NCI-H69 (cell line): Measurements from ENCODE around the gene SETD1B.
A peak's percentile ranks its signal among the peaks of the same experiment; 100 is the strongest.
"Not testable (repeated sequence)": the region's sequence is repeated elsewhere in the genome, so short reads cannot be mapped to it uniquely, and the experiment has no call there.

Experiments
- DNase-seq: peaks from one replicate; lab custom pipeline; 2025; lab: John Stamatoyannopoulos, UW

SETD1B gene

DNA sequence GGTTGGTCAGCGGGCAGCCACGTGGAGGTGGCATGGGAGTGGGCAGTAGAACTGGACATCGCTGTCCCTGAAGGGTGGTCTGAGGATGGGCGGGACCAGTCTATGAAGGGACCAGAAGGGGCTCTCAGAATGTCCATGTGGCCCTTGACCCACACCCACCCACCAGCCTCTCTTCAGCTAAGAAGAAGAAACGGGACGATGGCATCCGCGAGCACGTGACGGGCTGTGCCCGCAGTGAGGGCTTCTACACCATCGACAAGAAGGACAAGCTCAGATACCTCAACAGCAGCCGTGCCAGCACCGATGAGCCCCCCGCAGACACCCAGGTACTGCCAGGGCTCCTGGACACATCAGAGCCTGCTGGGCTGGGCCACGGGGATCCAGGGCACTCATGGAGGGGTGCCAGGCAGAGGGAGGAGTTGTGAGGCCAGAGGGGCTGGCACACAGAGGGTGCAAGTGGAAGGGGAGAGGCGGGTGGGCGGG lies 21.3 kb downstream of the SETD1B start:
- DNase-seq, result peak; percentile 16

DNA sequence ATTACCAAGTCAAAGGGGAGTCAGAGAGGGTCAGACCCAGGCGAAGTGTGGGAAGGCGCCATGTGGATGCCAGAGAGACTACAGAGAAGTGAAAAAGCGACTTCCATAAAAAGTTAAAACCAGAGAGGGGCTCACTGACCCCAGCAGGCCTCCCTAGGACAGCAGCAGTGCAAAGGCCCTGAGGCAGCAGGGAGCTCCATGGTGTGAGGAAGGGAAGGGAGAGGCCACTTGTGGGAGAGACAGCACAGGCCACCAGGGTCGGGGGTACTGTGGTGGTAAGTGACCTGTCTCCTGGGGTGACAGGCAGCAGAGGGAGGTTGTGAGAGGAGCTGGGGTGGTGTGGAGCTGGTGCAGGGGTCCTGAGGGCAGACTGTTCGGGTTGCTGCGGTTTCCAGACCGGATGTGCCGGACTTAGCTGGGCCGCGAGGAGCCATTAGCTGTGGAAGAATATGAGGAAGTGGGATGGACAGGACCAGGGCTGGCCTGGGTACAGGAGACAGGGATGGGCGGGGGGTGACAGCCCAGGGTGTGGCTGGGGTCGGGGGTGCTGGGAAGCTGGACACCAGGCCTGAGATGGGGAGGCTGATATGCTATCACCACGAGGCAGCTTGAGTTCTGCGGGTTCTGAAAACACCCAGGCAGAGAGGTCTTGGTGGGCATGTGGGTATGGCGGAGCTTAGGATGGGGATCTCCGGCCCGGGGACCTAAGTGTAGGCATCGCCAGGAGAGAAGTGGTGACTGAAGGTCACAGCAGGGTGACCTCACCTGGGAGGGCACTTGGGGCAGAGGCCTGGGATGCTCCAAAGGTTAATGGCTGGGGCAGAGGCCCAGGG lies 22.7 kb downstream of the SETD1B start:
- no peak for DNase-seq

DNA sequence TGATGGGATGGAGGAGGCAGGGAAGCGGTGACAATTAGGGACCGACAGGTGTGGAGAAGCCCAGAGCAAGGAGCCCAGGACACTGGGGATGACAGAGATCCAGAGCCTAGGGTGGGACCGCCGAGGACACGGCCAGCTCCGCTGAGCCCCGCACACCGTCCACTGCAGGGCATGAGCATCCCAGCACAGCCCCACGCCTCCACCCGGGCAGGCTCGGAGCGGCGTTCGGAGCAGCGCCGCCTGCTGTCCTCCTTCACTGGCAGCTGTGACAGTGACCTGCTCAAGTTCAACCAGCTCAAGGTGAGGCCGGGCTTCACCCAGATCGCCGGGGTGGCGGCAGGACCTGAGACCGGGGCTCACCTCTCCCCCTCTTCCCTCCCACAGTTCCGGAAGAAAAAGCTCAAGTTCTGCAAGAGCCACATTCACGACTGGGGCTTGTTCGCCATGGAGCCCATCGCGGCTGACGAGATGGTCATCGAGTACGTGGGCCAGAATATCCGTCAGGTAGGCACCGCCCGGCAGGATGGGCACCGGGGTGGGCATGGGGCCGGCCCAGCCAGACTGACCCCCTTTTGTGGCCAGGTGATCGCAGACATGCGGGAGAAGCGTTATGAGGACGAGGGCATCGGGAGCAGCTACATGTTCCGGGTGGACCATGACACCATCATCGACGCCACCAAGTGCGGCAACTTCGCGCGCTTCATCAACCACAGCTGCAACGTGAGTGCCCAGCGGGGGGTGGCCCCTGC lies 23.7 kb downstream of the SETD1B start:
- no peak for DNase-seq

DNA sequence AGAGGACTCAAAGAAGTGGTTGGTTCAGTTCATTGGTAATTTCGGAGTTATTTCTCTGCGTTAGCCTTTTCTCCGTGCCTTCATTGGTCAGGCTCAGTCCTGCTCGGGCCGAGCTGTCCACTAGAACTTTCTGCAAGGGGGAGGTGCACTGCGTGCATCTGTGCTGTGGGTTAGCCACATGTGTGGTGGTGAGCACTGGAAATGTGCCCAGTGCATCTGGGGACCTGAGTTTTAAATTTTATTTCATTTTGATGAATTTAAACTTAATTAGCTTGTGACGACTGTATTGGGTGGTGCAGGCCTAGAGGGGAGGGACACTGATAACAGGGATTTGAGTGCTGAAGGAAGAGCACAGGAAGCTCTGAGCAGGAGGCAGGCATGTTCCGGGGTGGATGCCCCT lies 24.5 kb downstream of the SETD1B start:
- no peak for DNase-seq

DNA sequence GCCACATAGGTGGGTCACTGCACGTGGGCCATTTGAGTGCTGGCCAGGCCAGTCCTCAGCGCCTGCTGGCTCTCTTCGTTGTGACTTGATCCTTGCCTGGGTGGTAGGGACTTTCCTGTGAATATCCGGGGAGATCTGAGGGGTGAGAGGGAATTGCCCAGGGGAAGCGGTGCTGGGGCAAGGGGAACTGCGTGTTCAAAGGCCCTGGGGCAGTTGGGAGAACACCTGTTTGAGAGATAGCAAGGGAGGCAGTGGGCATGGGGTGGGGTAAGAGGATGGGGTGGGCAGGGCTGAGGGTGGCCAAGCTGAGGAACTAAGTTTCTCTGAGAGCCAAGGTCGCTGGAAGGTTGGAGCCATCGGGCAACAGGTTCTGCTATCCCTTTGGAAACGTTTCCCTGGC lies 25.0 kb downstream of the SETD1B start:
- no peak for DNase-seq

DNA sequence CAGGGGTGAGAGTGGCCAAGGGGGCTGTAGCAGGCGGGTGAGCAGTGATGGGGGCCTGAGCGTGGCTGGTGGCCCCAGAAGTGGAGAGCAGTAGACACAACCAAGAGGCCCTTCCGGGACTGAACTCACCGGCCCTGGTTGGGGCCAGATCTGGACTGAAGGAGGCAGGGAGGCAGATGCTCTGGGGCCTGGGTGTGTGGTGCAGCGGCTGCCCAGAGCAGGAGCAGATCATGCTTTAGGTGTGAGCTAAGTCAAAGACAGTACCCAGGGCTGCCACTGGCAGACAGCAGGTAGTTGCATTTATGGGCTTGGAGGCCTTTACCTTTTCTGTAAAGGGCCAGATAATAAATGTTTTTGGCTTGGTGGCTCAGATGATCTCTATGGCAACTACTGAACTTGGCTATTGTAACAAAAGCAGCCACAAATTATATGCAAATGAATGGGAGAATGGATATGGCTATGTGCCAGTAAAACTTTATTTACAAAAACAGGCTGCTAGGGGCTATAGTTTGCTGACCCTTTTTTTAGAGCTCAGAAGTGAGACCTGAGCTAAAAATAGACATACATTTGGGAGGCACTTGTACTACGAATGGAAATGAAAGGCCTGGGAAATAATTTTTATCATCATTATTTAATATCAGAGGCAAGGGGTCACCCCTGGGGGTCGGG lies 25.6 kb downstream of the SETD1B start:
- DNase-seq, result peak; percentile 70

DNA sequence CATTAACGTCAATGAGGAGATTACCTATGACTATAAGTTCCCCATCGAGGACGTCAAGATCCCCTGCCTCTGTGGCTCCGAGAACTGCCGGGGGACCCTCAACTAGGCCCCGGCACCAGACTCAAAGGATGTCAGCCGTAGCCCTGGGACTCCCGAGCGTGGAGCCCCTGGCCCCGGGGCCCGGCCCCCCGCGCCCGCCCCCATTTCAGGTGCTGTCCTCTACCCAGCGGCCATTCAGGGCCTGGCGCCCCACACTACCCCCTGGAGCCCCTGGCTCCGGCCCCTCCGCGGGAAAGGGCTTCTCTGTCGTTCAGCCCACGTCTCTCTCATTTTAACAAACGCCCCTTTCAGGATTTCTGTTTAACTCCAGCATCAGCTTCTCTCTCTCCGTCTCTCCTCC lies 26.3 kb downstream of the SETD1B start:
- DNase-seq, result no peak

DNA sequence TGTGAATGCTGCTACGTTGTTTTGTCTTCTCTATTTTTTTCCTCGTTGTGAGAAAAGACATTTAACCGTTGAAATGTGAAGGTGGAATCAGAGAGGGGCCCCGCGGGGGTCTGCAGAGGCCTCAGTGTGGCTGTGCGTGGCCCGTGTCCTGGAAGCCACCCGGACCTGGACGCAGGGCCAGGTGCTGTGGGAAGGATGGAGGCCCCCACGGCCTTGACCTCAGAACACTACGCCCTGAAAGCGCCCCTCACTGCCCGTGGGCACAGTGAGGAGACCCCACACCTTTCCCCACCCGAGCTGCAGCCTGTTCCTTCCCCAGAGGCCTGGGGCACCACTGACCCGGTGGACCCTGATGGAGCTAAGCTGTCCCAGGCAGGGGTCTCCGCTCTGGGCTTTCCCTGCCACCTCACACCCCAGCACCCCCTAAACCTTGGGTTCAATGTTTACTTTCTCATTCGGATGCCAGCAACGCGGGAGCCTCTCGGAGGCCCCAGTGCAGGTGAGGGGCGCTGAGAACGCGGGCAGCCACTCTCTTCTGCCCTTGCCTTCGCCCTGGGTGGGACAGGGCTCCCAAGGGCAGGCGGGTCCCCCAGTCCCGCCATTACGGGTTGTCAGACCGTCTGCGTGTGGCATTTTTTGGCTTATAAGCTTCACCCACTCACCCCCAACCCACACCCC lies 26.9 kb downstream of the SETD1B start:
- DNase-seq, result no peak

DNA sequence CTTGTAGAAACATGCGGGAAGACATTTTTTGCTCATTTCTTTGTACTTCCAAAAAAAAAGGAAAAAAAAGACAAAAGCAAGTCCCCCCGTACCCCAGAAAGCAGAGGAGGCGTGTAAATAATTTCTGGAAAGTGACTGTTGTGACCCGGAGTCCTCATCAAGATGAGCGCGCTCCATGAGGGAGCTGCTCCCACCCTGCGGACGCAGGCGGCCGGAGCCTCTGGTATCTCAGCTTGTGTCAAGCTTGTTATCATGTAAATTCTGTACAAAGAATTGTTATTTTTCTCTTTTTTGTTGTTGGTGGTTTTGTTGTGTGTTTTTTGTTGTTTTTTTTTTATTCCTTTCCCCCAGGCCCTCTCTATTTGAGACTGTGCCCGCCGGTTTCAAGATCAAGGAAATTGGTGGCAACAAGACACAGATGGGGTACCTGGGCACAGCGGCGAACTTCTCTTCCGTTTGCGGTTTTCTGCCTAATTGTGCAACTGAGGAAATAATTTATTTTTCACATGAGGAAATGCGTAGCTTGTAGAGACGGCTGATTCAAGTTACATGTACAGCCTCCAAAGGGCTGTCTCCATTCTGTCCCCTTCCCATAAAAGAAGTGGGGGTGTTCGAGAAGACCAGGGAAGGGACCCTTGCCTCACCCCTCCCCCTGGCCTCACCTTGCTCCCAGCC lies 27.9 kb downstream of the SETD1B start:
- no peak for DNase-seq

DNA sequence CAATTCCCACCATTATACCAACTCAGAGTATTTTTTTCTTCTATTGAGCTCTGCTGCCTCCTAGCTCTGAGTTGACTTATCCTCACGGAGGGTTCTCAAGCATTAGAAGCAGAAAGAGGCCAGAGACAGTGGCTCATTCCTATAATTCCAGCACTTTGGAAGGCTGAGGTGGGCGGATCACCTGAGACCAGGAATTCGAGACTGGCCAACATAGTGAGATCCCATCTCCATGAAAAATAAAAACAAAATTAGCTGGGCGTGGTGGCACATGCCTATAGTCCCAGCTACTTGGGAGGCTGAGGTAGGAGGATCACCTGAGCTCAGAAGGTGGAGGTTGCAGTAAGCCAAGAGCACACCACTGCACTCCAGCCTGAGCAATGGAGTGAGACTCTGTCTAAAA lies 33.9 kb downstream of the SETD1B start:
- no peak for DNase-seq

DNA sequence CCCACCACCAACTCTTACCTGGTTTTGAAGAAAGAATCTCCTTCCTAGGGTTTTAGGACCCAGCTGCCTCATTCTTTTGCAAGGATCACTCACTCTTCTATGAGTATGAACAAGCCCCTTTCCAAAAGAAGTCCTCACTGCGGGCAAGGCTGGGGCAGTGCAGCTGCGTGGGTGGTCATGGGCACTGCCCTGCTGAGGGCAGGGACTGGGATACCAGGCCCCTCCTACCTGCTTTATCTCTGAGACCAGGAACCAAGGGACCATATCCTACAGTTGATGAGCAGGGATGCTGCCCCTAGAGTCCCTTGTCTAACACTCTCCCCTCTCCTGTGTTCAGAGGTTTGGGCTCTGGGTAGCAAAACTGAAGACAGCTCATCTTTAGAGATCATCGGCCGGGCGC lies 34.3 kb downstream of the SETD1B start:
- no peak for DNase-seq

DNA sequence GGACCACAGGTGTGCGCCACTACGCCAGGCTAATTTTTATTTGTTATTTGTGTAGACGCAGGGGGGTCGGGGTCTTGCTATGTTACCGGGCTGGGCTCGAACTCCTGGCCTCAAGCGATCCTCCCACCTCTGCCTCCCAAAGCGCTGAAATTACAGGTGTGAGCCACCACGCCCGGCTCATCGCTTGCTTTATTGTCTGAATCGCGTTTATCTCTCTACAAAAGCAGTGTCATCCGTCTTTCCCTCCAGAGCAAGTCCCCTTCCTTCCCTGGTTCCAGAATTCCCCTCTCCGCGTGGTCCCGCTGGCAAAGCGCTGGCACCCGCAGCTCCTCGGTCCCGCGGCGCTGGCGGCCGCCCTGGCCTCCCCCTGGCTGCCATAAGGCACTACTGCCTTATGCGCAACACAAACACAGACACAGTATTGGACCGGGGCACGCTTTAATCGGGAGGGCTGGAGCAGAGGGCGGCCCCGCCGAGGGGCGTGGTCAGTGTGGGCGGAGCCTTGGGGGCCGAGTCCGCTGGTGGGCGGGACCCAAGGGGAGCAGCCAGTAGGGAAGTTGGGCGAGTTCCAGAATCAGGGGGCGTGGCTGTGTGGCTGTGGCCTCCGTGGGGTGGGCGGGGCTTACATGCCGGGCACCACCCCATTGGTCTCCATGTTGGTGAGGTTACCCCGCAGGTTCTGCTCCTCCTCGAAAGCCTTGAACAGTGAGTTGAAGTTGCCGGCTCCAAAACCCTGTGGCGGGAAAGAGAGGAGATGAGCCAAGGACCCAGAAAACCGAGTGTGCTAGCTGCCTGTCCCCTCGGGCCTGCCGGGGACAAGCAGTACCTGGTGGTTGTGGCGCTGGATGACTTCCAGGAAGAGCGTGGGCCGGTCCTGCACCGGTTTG lies 35.5 kb downstream of the SETD1B start:
- DNase-seq, result peak; percentile 99

DNA sequence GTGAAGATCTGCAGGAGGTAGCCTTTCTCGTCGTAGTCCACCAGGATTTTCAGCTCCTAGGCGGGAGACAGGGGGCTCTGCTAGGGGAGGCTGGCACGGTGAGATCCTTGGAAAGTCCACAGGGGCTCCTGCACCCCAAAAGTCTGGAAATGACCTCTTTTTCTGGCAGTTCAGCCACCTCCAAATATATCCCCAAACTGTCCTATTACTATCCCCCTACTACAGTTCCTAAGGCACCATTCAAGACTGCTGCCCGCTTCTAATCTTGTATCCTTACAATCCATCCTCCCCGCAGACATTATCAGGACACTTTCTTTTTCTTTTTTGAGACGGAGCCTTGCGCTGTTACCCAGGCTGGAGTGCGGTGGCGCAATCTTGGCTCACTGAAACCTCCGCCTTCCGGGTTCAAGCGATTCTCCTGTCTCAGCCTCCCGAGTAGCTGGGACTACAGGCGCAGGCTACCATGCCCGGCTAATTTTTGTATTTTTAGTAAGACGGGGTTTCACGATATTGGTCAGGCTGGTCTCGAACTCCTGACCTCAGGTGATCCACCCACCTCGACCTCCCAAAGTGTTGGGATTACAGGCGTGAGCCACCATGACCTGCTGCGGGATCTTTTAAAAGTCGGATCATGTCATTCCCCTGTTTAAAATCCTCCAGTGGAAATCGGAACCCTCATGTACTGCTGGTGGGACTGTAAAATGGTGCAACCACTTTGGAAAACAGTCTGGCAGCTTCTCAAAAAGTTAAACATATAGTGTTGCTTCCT lies 36.4 kb downstream of the SETD1B start:
- no peak for DNase-seq

DNA sequence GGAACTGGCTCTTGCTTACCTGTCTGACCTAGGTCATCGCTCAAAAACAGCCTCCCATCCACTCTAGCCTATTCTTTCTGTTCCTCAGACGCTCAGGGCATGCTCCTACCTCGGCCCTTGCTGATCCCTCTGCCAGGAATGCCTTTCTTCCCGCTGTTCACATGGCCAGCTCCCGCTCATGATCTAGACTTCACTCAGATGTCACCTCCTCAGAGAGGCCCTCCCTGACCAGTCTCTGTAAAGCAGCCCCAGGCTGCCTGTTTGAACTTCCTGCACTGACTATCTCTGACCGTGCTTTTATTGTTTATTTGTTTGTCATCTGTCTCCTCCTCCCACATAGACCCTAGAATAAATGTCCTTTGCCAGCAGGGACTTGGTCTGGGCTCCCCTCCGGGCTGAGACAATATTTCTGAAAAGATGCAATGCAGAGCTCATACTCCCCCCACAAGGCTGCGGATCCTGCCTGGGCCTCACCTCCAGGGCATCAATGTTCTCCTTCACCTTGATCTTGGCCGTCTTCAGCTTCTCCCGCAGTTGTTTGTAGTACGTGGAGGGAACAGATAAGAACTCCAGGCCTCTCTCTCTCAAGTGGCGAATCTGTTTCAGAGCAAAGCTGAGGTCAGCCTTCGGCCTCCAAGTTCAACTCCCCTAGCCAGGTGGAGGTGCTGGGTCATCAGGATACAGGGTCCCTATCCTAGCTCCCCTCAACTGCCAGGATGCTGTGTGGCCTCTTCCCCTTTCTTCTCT lies 39.6 kb downstream of the SETD1B start:
- DNase-seq, result peak; percentile 18

DNA sequence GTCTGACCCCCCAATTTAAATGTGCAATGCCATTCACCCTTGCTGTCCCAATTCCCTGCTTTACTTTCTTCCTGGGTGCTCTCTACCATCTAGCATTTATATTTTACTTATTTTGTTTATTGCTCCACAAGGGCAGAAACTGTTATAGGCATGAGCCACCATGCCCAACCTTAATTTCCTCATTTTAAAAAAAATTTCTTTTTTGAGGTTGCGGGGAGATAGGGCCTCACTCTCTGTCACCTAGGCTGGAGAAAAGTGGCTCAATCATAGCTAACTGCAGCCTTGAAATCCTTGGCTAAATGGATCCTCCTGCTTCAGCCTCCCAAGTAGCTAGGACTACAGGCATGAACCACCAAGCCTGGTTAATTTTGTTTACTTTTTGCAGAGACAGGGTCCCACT lies 41.9 kb downstream of the SETD1B start:
- no peak for DNase-seq

DNA sequence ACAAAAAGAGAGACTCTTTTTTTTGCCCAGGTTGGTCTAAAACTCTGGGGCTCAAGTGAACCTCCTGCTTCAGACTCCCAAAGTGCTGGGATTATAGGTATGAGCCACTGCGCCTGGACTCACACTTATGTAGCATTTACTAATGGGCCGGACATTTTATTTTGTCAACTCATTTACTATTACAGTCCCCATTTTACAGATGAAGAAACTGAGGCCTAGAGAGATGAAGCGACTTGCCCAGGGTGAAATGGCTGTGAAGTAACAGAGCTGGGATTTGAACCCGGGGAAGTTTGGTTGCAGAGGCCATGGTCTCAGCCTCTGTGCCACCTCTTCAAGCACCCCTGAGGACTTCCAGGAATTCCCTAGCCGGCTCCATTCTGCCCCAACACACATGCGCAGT lies 45.4 kb downstream of the SETD1B start:
- DNase-seq, result no peak

DNA sequence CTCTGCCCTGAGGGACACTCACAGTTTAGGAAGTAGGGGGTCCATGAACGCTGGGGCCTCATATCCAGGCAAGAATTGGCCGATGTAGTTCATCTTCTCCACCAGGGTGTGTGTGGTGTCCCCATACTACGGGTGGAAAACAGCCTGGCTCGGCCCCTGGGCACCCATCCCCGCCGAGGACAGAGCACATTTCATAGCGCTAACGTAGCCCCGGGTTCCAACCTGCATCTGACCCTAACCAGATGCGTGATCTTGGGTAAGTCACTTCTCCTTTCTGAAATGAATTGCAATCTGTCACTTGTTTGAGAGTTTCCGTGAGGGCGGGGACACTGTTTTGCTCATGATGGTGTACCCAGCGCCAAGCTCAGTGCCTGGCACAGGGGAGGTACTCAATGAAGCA lies 45.9 kb downstream of the SETD1B start:
- no peak for DNase-seq

DNA sequence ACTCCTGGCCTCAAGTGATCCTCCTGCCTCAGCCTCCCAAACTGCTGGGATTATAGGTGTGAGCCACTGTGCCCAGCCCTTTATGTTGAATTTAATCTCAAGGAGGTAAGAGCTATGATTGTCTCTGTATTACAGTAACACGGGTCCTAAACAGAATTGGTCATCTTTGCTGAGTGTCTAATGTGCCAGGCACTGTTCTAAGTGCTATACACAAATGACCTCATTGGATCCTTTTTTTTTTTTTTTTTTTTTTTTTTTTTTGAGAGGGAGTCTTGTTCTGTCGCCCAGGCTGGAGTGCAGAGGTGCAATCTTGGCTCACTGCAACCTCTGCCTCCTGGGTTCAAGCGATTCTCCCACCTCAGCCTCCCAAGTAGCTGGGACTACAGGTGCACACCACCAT lies 48.6 kb downstream of the SETD1B start:
- not testable (repeated sequence) for DNase-seq
